HG02798 (cell line): ENCODE measurements around the gene PASK.

ENCODE experiments used
- ATAC-seq: cut with Tn5 transposase; IDR thresholded peaks from one replicate; pipeline ENCODE4 v1.9.1; 2021; ENCODE audit warnings: mild to moderate bottlenecking; ENCODE audit not compliant: unreplicated experiment, poor library complexity

PASK gene

GRCh38 chr2:241070811-241071676 is 78.2 kb downstream of the PASK start:
- no peak for ATAC-seq

- ATAC-seq: no peak
Observed at GRCh38 chr2:241070361-241070760, 78.9 kb downstream of the PASK start.

- ATAC-seq: no peak
Observed at GRCh38 chr2:241069821-241070281, 79.4 kb downstream of the PASK start.

GRCh38 chr2:241068942-241069810 is 80.1 kb downstream of the PASK start:
- ATAC-seq: no peak

- no peak for ATAC-seq
Observed at GRCh38 chr2:241068136-241068941, 80.9 kb downstream of the PASK start.

- no peak for ATAC-seq
Observed at GRCh38 chr2:241067501-241068135, 81.7 kb downstream of the PASK start.

- ATAC-seq: no peak
Observed at GRCh38 chr2:241066893-241067341, 82.4 kb downstream of the PASK start.

GRCh38 chr2:241066171-241066892 is 82.9 kb downstream of the PASK start:
- no peak for ATAC-seq

GRCh38 chr2:241065355-241065803 is 83.9 kb downstream of the PASK start:
- ATAC-seq: no peak

GRCh38 chr2:241064802-241065354 is 84.4 kb downstream of the PASK start:
- no peak for ATAC-seq

GRCh38 chr2:241064008-241064801 is 85.1 kb downstream of the PASK start:
- ATAC-seq: no peak

- no peak for ATAC-seq
Observed at GRCh38 chr2:241063587-241063986, 85.7 kb downstream of the PASK start.

- no peak for ATAC-seq
Observed at GRCh38 chr2:241063093-241063551, 86.2 kb downstream of the PASK start.

- no peak for ATAC-seq
Observed at GRCh38 chr2:241062389-241063092, 86.7 kb downstream of the PASK start.

- no peak for ATAC-seq
Observed at GRCh38 chr2:241061275-241061674, 88.0 kb downstream of the PASK start.
